HEK293 (cell line): ENCODE results near the gene CST9.

Source experiments
- CTCF ChIA-PET: fragments of 350-600 bp; formaldehyde crosslinking; extraction: SDS; loops from one replicate; lab custom pipeline; 2021; ENCODE audit warnings: antibody characterized with exemption; lab: Yijun Ruan, JAX
- POLR2A ChIA-PET: fragments of 300-600 bp; formaldehyde crosslinking; extraction: SDS; loops from one replicate; lab custom pipeline; 2020; ENCODE audit warnings: antibody characterized with exemption, inconsistent platforms; lab: Yijun Ruan, JAX
- H3K27ac ChIP-seq: fragments of 200-500 bp; sonication (Bioruptor generic); 2 replicates; pipeline ENCODE4 v1.5.1; 2014; ENCODE audit warnings: low read depth, low read length, control low read depth, inconsistent platforms; ENCODE audit errors: extremely low read depth
- H3K36me3 ChIP-seq, 2 experiments: fragments of 200-500 bp in 1 of 2; sonication (Bioruptor generic) in 1 of 2; 1 replicate in 1 of 2; 2 replicates in 1 of 2; pipeline ENCODE4 v1.5.1; 2014 to 2017; ENCODE audit warnings: inconsistent platforms in 2 of 2, low read length in 2 of 2; ENCODE audit not compliant: control insufficient read depth in 2 of 2, insufficient read depth in 1 of 2
- H3K4me1 ChIP-seq: fragments of 200-500 bp; sonication (Bioruptor generic); 2 replicates; pipeline ENCODE4 v1.5.1; 2014; ENCODE audit warnings: mild to moderate bottlenecking, low read length, inconsistent platforms; ENCODE audit not compliant: control insufficient read depth, insufficient read depth
- H3K4me3 ChIP-seq: 2 replicates; pipeline ENCODE4 v1.5.1; 2011; ENCODE audit warnings: low read depth, mild to moderate bottlenecking, control low read depth, low read length, moderate library complexity
- H3K9me3 ChIP-seq: fragments of 200-500 bp; sonication (Bioruptor generic); 2 replicates; pipeline ENCODE4 v1.5.1; 2014; ENCODE audit warnings: low read depth, low read length, inconsistent platforms; ENCODE audit not compliant: control insufficient read depth, insufficient read depth
- PRDM1 ChIP-seq: fragments of 450-650 bp; formaldehyde crosslinking; IDR thresholded peaks from 2 replicates; pipeline ENCODE4; 2016; ENCODE audit warnings: missing biosample characterization, missing genetic modification characterization
- SETDB1 ChIP-seq: IDR thresholded peaks from one replicate; pipeline ENCODE4 v1.6.1; 2017; ENCODE audit warnings: mild to moderate bottlenecking, low read length, moderate library complexity, mixed read lengths; ENCODE audit not compliant: insufficient read length
- ZFP3 ChIP-seq: fragments of 450-650 bp; formaldehyde crosslinking; IDR thresholded peaks from 2 replicates; pipeline ENCODE4 v1.5.1; 2016; ENCODE audit warnings: low read depth, missing biosample characterization, missing genetic modification characterization
- ZFP41 ChIP-seq: fragments of 450-650 bp; formaldehyde crosslinking; IDR thresholded peaks from 2 replicates; pipeline ENCODE4 v1.5.1; 2016; ENCODE audit warnings: missing biosample characterization, missing genetic modification characterization, borderline replicate concordance
- ZNF112 ChIP-seq: fragments of 450-650 bp; formaldehyde crosslinking; IDR thresholded peaks from 2 replicates; pipeline ENCODE4 v1.5.0; 2017; ENCODE audit warnings: missing biosample characterization, missing genetic modification characterization
- ZNF175 ChIP-seq: fragments of 450-650 bp; formaldehyde crosslinking; IDR thresholded peaks from 2 replicates; pipeline ENCODE4 v1.5.1; 2016; ENCODE audit warnings: missing biosample characterization, missing genetic modification characterization
- ZNF416 ChIP-seq: fragments of 450-650 bp; formaldehyde crosslinking; IDR thresholded peaks from 2 replicates; pipeline ENCODE4 v1.5.1; 2016; ENCODE audit warnings: missing biosample characterization, missing genetic modification characterization
- ZNF549 ChIP-seq: fragments of 450-650 bp; IDR thresholded peaks from 2 replicates; pipeline ENCODE4 v1.5.1; 2018; ENCODE audit warnings: missing biosample characterization, missing genetic modification characterization, mild to moderate bottlenecking, inconsistent platforms, moderate library complexity
- ZNF585B ChIP-seq: fragments of 450-650 bp; formaldehyde crosslinking; IDR thresholded peaks from 2 replicates; pipeline ENCODE4 v1.5.1; 2016; ENCODE audit warnings: missing biosample characterization, missing genetic modification characterization
- ZNF623 ChIP-seq: fragments of 450-650 bp; formaldehyde crosslinking; IDR thresholded peaks from 2 replicates; pipeline ENCODE4 v1.5.1; 2016; ENCODE audit warnings: missing biosample characterization, missing genetic modification characterization
- ZNF670 ChIP-seq: fragments of 450-650 bp; formaldehyde crosslinking; IDR thresholded peaks from 2 replicates; pipeline ENCODE4 v1.5.1; 2016; ENCODE audit warnings: missing biosample characterization, missing genetic modification characterization, low read depth
- ZNF701 ChIP-seq: fragments of 450-650 bp; formaldehyde crosslinking; IDR thresholded peaks from 2 replicates; pipeline ENCODE4 v1.5.1; 2016; ENCODE audit warnings: missing biosample characterization, missing genetic modification characterization
- ZNF776 ChIP-seq: fragments of 450-650 bp; formaldehyde crosslinking; IDR thresholded peaks from 2 replicates; pipeline ENCODE4 v1.5.0; 2017; ENCODE audit warnings: missing biosample characterization, missing genetic modification characterization, borderline replicate concordance
- ZSCAN18 ChIP-seq: fragments of 450-650 bp; formaldehyde crosslinking; IDR thresholded peaks from 2 replicates; pipeline ENCODE4 v1.5.1; 2016; ENCODE audit warnings: missing biosample characterization, missing genetic modification characterization
- TF ChIP-seq, protein P1 (sequence below): fragments of 450-650 bp; formaldehyde crosslinking; IDR thresholded peaks from 2 replicates; pipeline ENCODE4 v1.5.1; 2017; ENCODE audit warnings: missing biosample characterization, missing genetic modification characterization

CST9 gene

GRCh38 chr20:23588434-23589403 lies 17.0 kb downstream of the CST9 start:
- no peaks in the 10 kb centered on the region for H3K36me3 ChIP-seq
- H3K4me1 ChIP-seq = no peaks in the 10 kb centered on the region
- no peak overlapping the region for H3K4me3 ChIP-seq
- no peak overlapping the region for H3K27ac ChIP-seq
- POLR2A ChIA-PET = no interaction called here
- CTCF ChIA-PET = no interaction called here
- TF ChIP-seq SETDB1 (no peak), ZFP3 (no peak)
- no peaks in the 10 kb centered on the region for H3K9me3 ChIP-seq

DNA sequence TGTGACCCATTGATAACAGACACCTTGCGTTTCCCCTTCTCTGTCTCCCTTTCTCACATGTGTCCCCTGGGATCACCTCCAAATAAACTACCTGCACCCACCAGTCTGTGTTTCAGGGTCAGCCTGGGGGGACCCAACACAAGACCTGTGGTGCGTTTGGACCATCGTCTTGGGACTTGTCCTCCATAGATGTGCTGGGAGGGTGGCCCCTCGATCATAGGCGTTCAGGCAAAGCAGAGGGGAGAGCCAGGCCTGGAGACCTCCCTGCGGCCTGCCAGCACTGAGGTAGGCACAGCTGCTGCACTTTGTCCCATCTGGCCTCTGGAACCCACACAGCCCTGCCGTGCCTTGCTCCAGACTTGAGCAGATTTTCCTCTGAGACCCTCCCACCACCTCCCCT lies 18.1 kb downstream of the CST9 start:
- no peaks in the 10 kb centered on the region for H3K9me3 ChIP-seq
- no peak for TF ChIP-seq ZNF549 (tag by site-specific recombination)
- no peak for TF ChIP-seq ZSCAN18 (tag by site-specific recombination)
- TF ChIP-seq ZNF112 = no peak
- TF ChIP-seq ZNF670 = no peak
- TF ChIP-seq, protein P1, sequence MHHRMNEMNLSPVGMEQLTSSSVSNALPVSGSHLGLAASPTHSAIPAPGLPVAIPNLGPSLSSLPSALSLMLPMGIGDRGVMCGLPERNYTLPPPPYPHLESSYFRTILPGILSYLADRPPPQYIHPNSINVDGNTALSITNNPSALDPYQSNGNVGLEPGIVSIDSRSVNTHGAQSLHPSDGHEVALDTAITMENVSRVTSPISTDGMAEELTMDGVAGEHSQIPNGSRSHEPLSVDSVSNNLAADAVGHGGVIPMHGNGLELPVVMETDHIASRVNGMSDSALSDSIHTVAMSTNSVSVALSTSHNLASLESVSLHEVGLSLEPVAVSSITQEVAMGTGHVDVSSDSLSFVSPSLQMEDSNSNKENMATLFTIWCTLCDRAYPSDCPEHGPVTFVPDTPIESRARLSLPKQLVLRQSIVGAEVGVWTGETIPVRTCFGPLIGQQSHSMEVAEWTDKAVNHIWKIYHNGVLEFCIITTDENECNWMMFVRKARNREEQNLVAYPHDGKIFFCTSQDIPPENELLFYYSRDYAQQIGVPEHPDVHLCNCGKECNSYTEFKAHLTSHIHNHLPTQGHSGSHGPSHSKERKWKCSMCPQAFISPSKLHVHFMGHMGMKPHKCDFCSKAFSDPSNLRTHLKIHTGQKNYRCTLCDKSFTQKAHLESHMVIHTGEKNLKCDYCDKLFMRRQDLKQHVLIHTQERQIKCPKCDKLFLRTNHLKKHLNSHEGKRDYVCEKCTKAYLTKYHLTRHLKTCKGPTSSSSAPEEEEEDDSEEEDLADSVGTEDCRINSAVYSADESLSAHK (tag by site-specific recombination) = no peak
- no peak for TF ChIP-seq ZNF701
- TF ChIP-seq ZNF623 (tag by site-specific recombination) = no peak
- no peak for TF ChIP-seq ZNF416 (tag by site-specific recombination)
- no peak for TF ChIP-seq ZNF776 (tag by site-specific recombination)
- no peak for TF ChIP-seq ZNF585B (tag by site-specific recombination)
- no peak for TF ChIP-seq ZNF175 (tag by site-specific recombination)
- no peak for TF ChIP-seq PRDM1 (tag by site-specific recombination)
- H3K36me3 ChIP-seq = no peaks in the 10 kb centered on the region
- no peaks in the 10 kb centered on the region for H3K4me1 ChIP-seq
- POLR2A ChIA-PET = no interaction called here
- CTCF ChIA-PET = no interaction called here
- no peak overlapping the region for H3K27ac ChIP-seq
- H3K4me3 ChIP-seq = no peak overlapping the region

DNA sequence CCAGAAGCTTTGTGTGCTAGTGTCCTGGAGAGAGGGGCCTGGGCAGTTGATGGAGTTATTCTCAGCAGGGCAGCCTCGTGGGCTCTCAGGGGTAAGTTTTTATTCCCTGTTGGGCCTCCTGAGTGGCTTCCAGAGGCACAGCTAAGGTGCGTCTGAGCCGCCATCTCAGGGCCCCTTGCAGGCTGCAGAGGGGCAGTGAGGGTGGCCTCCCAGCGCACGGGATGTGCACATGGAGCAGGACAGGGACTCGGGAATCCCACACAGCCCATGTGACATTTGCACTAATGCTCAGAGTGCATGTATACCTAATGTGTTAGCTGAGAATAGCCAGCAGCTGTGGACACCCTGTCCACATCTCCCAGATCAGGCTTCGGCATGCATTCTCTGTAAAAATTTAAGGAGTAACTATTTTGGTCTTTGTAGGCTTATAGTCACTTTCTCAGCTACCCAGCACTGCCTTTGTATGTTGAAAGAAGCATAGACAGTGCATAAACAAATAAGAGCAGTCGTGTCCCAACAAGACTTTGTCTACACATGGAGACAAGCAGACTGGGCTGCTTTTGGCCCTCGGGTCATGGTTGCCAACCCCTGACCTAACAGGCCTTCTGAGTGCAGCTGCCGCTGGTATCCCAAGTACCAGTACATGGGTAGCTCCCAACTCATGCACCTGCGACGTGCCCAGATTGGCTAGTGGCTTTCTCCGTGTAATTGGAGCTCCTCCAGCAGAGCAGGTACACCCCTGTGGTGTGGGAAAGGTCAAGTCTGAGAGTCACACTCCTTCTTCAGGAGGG lies 18.8 kb downstream of the CST9 start:
- Histone ChIP-seq H3K36me3 (no peaks in the 10 kb centered on the region), H3K27ac (no peak overlapping the region), H3K9me3 (no peaks in the 10 kb centered on the region), H3K4me3 (no peak overlapping the region), H3K4me1 (no peaks in the 10 kb centered on the region)
- ChIA-PET POLR2A (no interaction called here), CTCF (no interaction called here)
- TF ChIP-seq ZFP41 = no peak
